Nephron (organoid): ENCODE measurements around the gene HPN.

Experiments used
- H3K27ac Mint-ChIP-seq, 3 experiments: 2 replicates each; pipeline ENCODE4 v1.8.0; 2020; ENCODE audit warnings: mixed read lengths in 3 of 3, mild to moderate bottlenecking in 2 of 3, moderate library complexity in 1 of 3
- H3K27me3 Mint-ChIP-seq: 2 replicates; pipeline ENCODE4 v1.8.0; 2021; ENCODE audit warnings: low read depth, mild to moderate bottlenecking, moderate library complexity, mixed read lengths
- H3K36me3 Mint-ChIP-seq: 2 replicates; pipeline ENCODE4 v1.8.0; 2020; ENCODE audit warnings: low read depth, mixed read lengths
- H3K4me1 Mint-ChIP-seq: 2 replicates; pipeline ENCODE4 v1.8.0; 2020; ENCODE audit warnings: mixed read lengths
- H3K4me3 Mint-ChIP-seq, 3 experiments: 2 replicates each; pipeline ENCODE4 v1.8.0; 2020; ENCODE audit warnings: mild to moderate bottlenecking in 3 of 3, mixed read lengths in 3 of 3, moderate library complexity in 2 of 3
- H3K9me3 Mint-ChIP-seq: 2 replicates; pipeline ENCODE4 v1.8.0; 2020; ENCODE audit warnings: mixed read lengths
- CTCF ChIP-seq, 3 experiments: fragments of 200-600 bp; sonication (generic); IDR thresholded peaks; one replicate each; pipeline ENCODE4 v1.5.0; 2021; ENCODE audit warnings: antibody characterized with exemption in 3 of 3; ENCODE audit not compliant: unreplicated experiment in 3 of 3

HPN gene

GRCh38 chr19:35084509-35084762, 42.9 kb downstream of the HPN start:
- no peak for TF ChIP-seq CTCF (IDR thresholded peaks at IDR 0.05; ENCODE audit: unreplicated experiment in 3 of 3)
- Mint-ChIP-seq H3K9me3 (peaks cover 3% of the 10 kb centered on the region), H3K4me3 (no peak overlapping the region), H3K27me3 (peaks cover 8% of the 10 kb centered on the region), H3K36me3 (no peaks in the 10 kb centered on the region), H3K4me1 (no peaks in the 10 kb centered on the region), H3K27ac (no peak overlapping the region)

DNA sequence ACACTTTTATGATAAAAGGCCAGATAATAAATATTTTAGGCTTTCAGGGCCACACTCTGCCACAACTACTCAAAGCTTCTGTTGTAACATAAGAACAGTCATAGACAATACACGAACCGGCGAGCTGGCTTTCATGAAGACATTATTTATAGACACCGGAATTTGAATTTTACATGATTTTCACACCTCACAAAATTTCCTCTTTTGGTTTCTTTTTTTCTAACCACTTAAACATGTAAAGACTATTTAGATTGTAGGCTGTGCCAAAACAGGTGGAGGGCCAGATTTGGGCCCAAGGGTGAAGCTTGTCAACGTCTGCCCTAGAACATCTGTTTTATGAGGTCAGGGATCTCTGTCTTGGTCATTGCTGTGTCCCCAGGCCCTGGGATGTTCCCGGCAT, 44.4 kb downstream of the HPN start:
- Mint-ChIP-seq H3K36me3 (no peaks in the 10 kb centered on the region), H3K9me3 (peaks cover 3% of the 10 kb centered on the region), H3K4me3 (no peak overlapping the region), H3K27ac (no peak overlapping the region), H3K27me3 (peaks cover 14% of the 10 kb centered on the region), H3K4me1 (no peaks in the 10 kb centered on the region)
- TF ChIP-seq CTCF (IDR thresholded peaks at IDR 0.05; ENCODE audit: unreplicated experiment in 3 of 3): no peak

- H3K36me3 Mint-ChIP-seq: no peaks in the 10 kb centered on the region
- peaks cover 14% of the 10 kb centered on the region for H3K27me3 Mint-ChIP-seq
- H3K4me3 Mint-ChIP-seq: no peak overlapping the region
Observed at GRCh38 chr19:35086455-35086854, 44.9 kb downstream of the HPN start.

GRCh38 chr19:35087393-35087792, 45.9 kb downstream of the HPN start:
- no peak overlapping the region for H3K4me3 Mint-ChIP-seq
- H3K27me3 Mint-ChIP-seq: peaks cover 18% of the 10 kb centered on the region
- H3K4me1 Mint-ChIP-seq: no peaks in the 10 kb centered on the region
- no peak overlapping the region for H3K27ac Mint-ChIP-seq
- no peaks in the 10 kb centered on the region for H3K36me3 Mint-ChIP-seq
- peaks cover 3% of the 10 kb centered on the region for H3K9me3 Mint-ChIP-seq
- no peak for TF ChIP-seq CTCF (IDR thresholded peaks at IDR 0.05; ENCODE audit: unreplicated experiment in 3 of 3)

More at GRCh38 chr19:35086455-35086854, 44.9 kb downstream of the HPN start:
- Mint-ChIP-seq H3K9me3 (peaks cover 3% of the 10 kb centered on the region), H3K4me1 (no peaks in the 10 kb centered on the region), H3K27ac (no peak overlapping the region)
- TF ChIP-seq CTCF (IDR thresholded peaks at IDR 0.05; ENCODE audit: unreplicated experiment in 3 of 3): no peak

DNA sequence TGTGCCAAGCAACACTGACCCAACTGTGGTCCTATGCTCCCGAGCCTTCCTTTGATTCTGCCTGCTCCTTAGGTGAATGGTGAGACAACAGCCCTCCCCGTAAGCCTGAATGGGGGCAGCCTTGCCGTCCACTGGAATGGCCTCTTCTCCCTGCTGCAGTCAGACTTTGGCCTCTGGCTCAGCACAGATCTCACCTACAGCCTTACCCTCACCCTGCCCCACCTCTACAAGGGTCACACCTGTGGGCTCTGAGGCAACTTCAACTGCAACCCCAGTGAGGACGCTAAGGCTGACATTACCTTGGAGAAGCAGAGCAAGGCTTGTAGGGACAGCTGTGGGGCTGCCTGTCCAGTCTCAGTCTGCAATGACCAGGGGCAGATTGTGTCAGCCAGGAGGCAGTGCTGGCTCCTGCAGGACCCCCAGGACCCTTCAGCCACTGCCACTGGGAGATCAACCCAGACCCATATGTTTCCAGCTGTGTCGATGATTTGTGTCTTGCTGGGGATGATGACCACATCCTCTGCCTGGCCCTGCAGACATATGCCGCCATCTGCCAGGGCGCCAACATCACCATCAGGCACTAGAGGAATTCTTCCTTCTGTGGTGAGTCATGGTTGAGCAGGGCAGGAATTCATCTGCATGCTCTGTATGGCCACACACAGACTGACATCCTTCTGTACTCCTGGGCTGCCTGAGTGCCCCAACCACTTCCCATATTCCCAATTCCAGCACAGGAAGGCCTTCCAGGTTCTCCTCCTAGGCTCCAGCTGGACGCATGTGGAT, 46.8 kb downstream of the HPN start:
- H3K27me3 Mint-ChIP-seq: peaks cover 18% of the 10 kb centered on the region
- H3K4me3 Mint-ChIP-seq: no peak overlapping the region
- H3K36me3 Mint-ChIP-seq: no peaks in the 10 kb centered on the region
- H3K27ac Mint-ChIP-seq: no peak overlapping the region
- H3K9me3 Mint-ChIP-seq: no peaks in the 10 kb centered on the region
- no peak for TF ChIP-seq CTCF (IDR thresholded peaks at IDR 0.05; ENCODE audit: unreplicated experiment in 3 of 3)
- no peaks in the 10 kb centered on the region for H3K4me1 Mint-ChIP-seq

GRCh38 chr19:35089554-35089953, 48.0 kb downstream of the HPN start:
- Mint-ChIP-seq H3K27ac (no peak overlapping the region), H3K9me3 (no peaks in the 10 kb centered on the region), H3K4me3 (no peak overlapping the region), H3K4me1 (no peaks in the 10 kb centered on the region), H3K27me3 (peaks cover 18% of the 10 kb centered on the region), H3K36me3 (no peaks in the 10 kb centered on the region)
- TF ChIP-seq CTCF (IDR thresholded peaks at IDR 0.05; ENCODE audit: unreplicated experiment in 3 of 3): no peak
